IPS-18a (cell line): Measurements from ENCODE around the gene ANKRD44.

Experiments
- H3K27ac ChIP-seq: one replicate; pipeline ENCODE4 v1.5.1; 2013; ENCODE audit warnings: low read length
- H3K27me3 ChIP-seq: one replicate; pipeline ENCODE4 v1.6.1; 2013; ENCODE audit warnings: mild to moderate bottlenecking, low read length; ENCODE audit not compliant: control insufficient read depth, insufficient read depth
- H3K36me3 ChIP-seq: one replicate; pipeline ENCODE4 v1.6.1; 2013; ENCODE audit warnings: low read depth, low read length; ENCODE audit not compliant: control insufficient read depth
- H3K4me1 ChIP-seq: one replicate; pipeline ENCODE4 v1.6.1; 2013; ENCODE audit warnings: low read depth, low read length; ENCODE audit not compliant: control insufficient read depth
- H3K4me3 ChIP-seq: one replicate; pipeline ENCODE4 v1.5.1; 2013; ENCODE audit warnings: low read length
- H3K9ac ChIP-seq: one replicate; pipeline ENCODE4 v1.6.1; 2013; ENCODE audit warnings: mild to moderate bottlenecking, low read length, moderate library complexity
- H3K9me3 ChIP-seq: one replicate; pipeline ENCODE4 v1.6.1; 2013; ENCODE audit warnings: low read depth, low read length; ENCODE audit not compliant: control insufficient read depth

ANKRD44 gene

GRCh38 chr2:196962325-196962724 is 348.3 kb downstream of the ANKRD44 start:
- peaks cover 29% of the 10 kb centered on the region for H3K4me1 ChIP-seq

DNA sequence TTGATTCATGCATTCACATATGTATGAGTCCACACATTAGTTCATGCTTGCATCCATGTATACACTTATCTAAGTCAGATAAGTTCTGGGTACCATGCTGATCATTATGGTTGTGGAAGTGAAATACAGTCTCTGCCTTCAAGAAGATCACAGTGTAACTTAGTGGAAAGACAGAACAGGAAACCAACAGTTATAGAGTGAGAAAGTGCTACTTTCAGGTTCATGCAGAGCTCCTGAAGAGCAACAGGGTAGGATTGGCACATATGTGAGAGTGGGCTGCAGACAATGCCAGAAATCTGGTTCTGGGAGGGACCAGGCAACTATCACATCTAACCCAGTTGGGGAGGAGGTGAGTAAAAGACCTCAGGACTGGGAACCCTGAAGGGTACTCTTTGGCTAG is 348.7 kb downstream of the ANKRD44 start:
- Histone ChIP-seq H3K27ac (no peak overlapping the region), H3K9ac (no peak overlapping the region), H3K4me1 (peaks cover 25% of the 10 kb centered on the region), H3K4me3 (no peak overlapping the region), H3K27me3 (no peaks in the 10 kb centered on the region), H3K36me3 (no peaks in the 10 kb centered on the region), H3K9me3 (no peaks in the 10 kb centered on the region)

More at GRCh38 chr2:196962325-196962724, 348.3 kb downstream of the ANKRD44 start:
- H3K9ac ChIP-seq: no peak overlapping the region
- H3K4me3 ChIP-seq: no peak overlapping the region
- H3K27me3 ChIP-seq: no peaks in the 10 kb centered on the region
- H3K27ac ChIP-seq: no peak overlapping the region
- no peaks in the 10 kb centered on the region for H3K36me3 ChIP-seq
- H3K9me3 ChIP-seq: no peaks in the 10 kb centered on the region

DNA sequence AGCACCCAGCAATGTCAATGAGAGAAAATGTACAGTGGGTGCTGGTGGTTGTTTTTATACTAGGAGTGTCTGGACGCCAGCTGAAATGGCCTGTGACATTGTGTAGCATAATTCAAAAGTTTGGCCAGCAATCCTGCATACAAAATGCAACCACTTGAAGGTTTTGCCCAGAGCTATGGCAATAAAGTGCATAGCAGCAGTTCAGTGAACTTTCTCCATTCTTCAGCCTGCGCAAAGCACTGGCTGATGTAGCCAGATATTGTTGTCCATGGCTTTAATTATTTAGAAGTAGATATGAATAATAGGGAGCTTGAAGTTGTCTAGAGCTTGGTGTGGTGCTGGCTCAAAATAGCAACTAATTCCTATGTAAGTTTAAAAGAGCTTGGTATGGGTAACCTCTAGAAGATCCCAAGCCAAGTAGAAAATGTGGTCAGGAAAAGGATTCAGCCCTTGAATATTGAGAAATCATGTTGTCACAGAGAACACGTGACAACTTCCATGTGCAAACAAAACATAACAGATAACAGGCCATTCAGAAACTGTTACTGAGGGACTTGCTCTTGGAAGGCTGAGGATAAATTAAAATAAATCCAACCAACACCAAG is 350.7 kb downstream of the ANKRD44 start:
- Histone ChIP-seq H3K27ac (no peak overlapping the region), H3K4me1 (peaks cover 28% of the 10 kb centered on the region), H3K27me3 (no peaks in the 10 kb centered on the region), H3K9ac (no peak overlapping the region), H3K9me3 (no peaks in the 10 kb centered on the region), H3K36me3 (no peaks in the 10 kb centered on the region), H3K4me3 (no peak overlapping the region)

- H3K9ac ChIP-seq: no peak overlapping the region
- H3K27ac ChIP-seq: no peak overlapping the region
- H3K4me1 ChIP-seq: peaks cover 33% of the 10 kb centered on the region
- H3K36me3 ChIP-seq: no peaks in the 10 kb centered on the region
- no peak overlapping the region for H3K4me3 ChIP-seq
- H3K27me3 ChIP-seq: no peaks in the 10 kb centered on the region
- H3K9me3 ChIP-seq: no peaks in the 10 kb centered on the region
Measured at GRCh38 chr2:196959281-196959680, 351.3 kb downstream of the ANKRD44 start.

DNA sequence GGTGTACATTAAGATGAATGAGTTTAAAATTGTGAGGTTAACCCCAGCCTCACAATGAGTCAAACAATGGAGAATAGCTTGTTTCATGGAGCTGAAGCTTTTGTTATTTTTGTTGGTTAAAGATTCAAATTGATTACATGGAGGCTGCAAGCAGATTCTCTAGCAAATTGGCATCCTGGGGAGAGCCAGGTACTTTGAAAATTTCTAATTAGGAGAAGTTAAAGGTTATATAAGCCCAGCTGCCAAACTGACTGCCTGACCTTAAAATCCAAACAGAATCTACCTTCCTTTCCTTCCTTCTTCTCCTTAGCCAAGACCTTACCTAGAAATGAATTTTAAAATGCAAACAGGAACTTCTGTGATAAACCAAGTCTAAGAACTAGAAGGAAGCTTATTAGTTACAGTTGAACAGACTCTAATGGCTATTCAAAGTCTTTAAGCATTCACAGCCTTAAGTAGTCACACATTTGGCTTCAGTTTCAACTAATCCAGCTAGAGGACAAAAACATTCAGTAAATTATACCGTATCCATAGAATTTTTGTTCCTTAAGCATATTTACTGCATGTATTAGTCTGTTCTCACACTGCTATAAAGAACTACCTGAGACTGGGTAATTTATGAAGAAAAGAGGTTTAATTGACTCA is 352.6 kb downstream of the ANKRD44 start:
- H3K27me3 ChIP-seq: no peaks in the 10 kb centered on the region
- no peak overlapping the region for H3K9ac ChIP-seq
- no peaks in the 10 kb centered on the region for H3K36me3 ChIP-seq
- H3K27ac ChIP-seq: no peak overlapping the region
- peaks cover 33% of the 10 kb centered on the region for H3K4me1 ChIP-seq
- no peak overlapping the region for H3K4me3 ChIP-seq
- no peaks in the 10 kb centered on the region for H3K9me3 ChIP-seq

- Histone ChIP-seq H3K27me3 (no peaks in the 10 kb centered on the region), H3K27ac (no peak overlapping the region), H3K9me3 (no peaks in the 10 kb centered on the region), H3K36me3 (no peaks in the 10 kb centered on the region), H3K4me3 (no peak overlapping the region), H3K9ac (no peak overlapping the region), H3K4me1 (peaks cover 33% of the 10 kb centered on the region)
Measured at GRCh38 chr2:196957442-196957841, 353.1 kb downstream of the ANKRD44 start.

DNA sequence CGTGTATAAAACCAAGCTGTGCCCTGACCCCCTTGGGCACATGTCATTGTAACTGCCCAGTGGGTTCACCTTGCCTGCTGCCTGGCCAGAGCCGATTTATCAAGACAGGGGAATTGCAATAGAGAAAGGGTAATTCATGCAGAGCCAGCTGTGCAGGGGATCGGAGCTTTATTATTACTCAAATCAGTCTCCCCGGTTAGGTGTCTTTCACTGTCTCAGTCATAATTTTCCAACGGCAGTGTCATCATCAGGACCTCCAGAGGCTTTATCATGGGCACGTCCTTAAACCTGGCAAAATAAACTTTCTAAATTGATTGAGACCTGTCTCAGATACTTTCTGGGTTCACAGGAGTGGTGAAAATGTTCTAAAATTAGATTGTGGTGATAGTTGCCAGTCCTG is 354.5 kb downstream of the ANKRD44 start:
- no peaks in the 10 kb centered on the region for H3K27me3 ChIP-seq
- H3K36me3 ChIP-seq: no peaks in the 10 kb centered on the region
- H3K9ac ChIP-seq: no peak overlapping the region
- H3K9me3 ChIP-seq: no peaks in the 10 kb centered on the region
- H3K27ac ChIP-seq: no peak overlapping the region
- H3K4me3 ChIP-seq: no peak overlapping the region
- H3K4me1 ChIP-seq: peaks cover 33% of the 10 kb centered on the region

GRCh38 chr2:196955036-196955435 is 355.5 kb downstream of the ANKRD44 start:
- Histone ChIP-seq H3K4me3 (no peak overlapping the region), H3K9ac (no peak overlapping the region)

DNA sequence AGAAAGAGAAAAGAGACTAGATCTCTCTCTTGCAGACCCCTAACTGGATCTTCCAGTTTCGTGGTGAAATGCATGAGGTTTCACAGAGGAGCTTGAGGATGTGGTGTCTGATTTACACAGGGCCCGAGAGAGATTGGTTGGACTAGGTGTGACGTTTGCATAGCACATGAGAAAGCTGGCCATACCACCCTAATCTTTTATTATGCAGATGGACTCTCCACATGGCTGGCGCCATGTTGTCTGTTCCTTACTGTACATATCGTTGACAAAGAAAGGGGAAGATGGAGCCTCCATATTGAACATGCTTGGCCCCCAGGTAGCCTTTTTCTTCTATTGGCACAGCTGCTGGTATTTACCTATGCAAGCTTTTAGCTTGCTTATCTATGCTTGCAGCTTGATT is 356.6 kb downstream of the ANKRD44 start:
- Histone ChIP-seq H3K36me3 (no peaks in the 10 kb centered on the region), H3K9me3 (no peaks in the 10 kb centered on the region), H3K4me3 (no peak overlapping the region), H3K27ac (no peak overlapping the region), H3K9ac (no peak overlapping the region), H3K27me3 (no peaks in the 10 kb centered on the region), H3K4me1 (peaks cover 33% of the 10 kb centered on the region)

More at GRCh38 chr2:196955036-196955435, 355.5 kb downstream of the ANKRD44 start:
- no peak overlapping the region for H3K27ac ChIP-seq
- no peaks in the 10 kb centered on the region for H3K36me3 ChIP-seq
- peaks cover 33% of the 10 kb centered on the region for H3K4me1 ChIP-seq
- no peaks in the 10 kb centered on the region for H3K27me3 ChIP-seq
- no peaks in the 10 kb centered on the region for H3K9me3 ChIP-seq

DNA sequence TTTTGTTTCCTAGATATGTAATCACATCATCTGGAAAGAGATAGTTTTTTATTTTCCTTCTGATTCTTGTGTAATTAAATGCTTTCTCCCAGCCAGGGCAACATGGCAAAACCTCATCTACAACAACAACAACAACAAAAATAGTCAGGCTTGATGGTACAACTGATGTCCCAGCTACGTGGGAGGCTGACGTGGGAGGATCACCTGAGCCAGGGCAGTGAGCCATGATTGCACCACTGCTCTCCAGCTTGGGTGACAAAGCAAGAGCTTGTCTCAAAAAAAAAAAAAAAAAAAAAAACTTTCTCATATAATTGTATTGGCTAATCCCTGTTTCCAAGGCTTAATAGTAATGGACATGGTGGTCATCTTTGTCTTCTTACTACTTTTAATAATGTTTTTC is 357.6 kb downstream of the ANKRD44 start:
- H3K27ac ChIP-seq: no peak overlapping the region
- H3K9me3 ChIP-seq: no peaks in the 10 kb centered on the region
- H3K9ac ChIP-seq: no peak overlapping the region
- no peaks in the 10 kb centered on the region for H3K36me3 ChIP-seq
- H3K4me3 ChIP-seq: no peak overlapping the region
- H3K27me3 ChIP-seq: no peaks in the 10 kb centered on the region
- H3K4me1 ChIP-seq: peaks cover 25% of the 10 kb centered on the region

- H3K4me1 ChIP-seq: peaks cover 20% of the 10 kb centered on the region
- no peak overlapping the region for H3K4me3 ChIP-seq
- H3K27ac ChIP-seq: no peak overlapping the region
- H3K9ac ChIP-seq: no peak overlapping the region
- no peaks in the 10 kb centered on the region for H3K9me3 ChIP-seq
- no peaks in the 10 kb centered on the region for H3K27me3 ChIP-seq
- H3K36me3 ChIP-seq: no peaks in the 10 kb centered on the region
Measured at GRCh38 chr2:196951973-196952372, 358.6 kb downstream of the ANKRD44 start.

GRCh38 chr2:196949116-196949515 is 361.5 kb downstream of the ANKRD44 start:
- H3K27me3 ChIP-seq: no peaks in the 10 kb centered on the region
- no peaks in the 10 kb centered on the region for H3K9me3 ChIP-seq
- no peak overlapping the region for H3K27ac ChIP-seq
- no peaks in the 10 kb centered on the region for H3K4me1 ChIP-seq
- no peak overlapping the region for H3K9ac ChIP-seq
- H3K36me3 ChIP-seq: no peaks in the 10 kb centered on the region
- H3K4me3 ChIP-seq: no peak overlapping the region
